T-helper 17 cell (primary cell): ENCODE results near the gene RGR. TPM values are rescaled to one million over a fixed set of nuclear protein-coding genes. Genes with fewer than 3 reads are reported as not detected.

Experiments used
- ATAC-seq: fragments of 150-1000 bp; cut with Tn5 transposase; 2 replicates; pipeline ENCODE4 v1.10.0; 2021; ENCODE audit warnings: mild to moderate bottlenecking, moderate library complexity
- DNase-seq, 3 donors: peaks; one replicate each; pipeline versions ENCODE4 v3.0.0 to v3.0.0-alpha.2; 2020 to 2021
- H3K9me3 ChIP-seq: one replicate; pipeline ENCODE4 v1.7.0; 2013; ENCODE audit warnings: low read length, mild to moderate bottlenecking; ENCODE audit not compliant: control insufficient read depth, poor library complexity, severe bottlenecking
- H3K27ac Mint-ChIP-seq: one replicate; pipeline ENCODE4 v1.8.0; 2022; ENCODE audit warnings: mild to moderate bottlenecking, moderate library complexity, mixed read lengths
- H3K27me3 Mint-ChIP-seq: one replicate; pipeline ENCODE4 v1.8.0; 2022; ENCODE audit warnings: mixed read lengths
- H3K36me3 Mint-ChIP-seq: one replicate; pipeline ENCODE4 v1.8.0; 2022; ENCODE audit warnings: low read depth, mixed read lengths
- H3K4me1 Mint-ChIP-seq: one replicate; pipeline ENCODE4 v1.8.0; 2022; ENCODE audit warnings: mild to moderate bottlenecking, mixed read lengths
- H3K4me3 Mint-ChIP-seq: one replicate; pipeline ENCODE4 v1.8.0; 2022; ENCODE audit warnings: mild to moderate bottlenecking, moderate library complexity, mixed read lengths
- total RNA-seq, 4 donors: library from RNA in 2 of 4; stranded (reverse) in 2 of 4; gene quantifications; one replicate each; pipeline ENCODE4 v1.2.3 and lab custom pipeline; 2022 to 2026

RGR gene
- total RNA-seq, 2 donors from 2014 or later: not detected

DNA sequence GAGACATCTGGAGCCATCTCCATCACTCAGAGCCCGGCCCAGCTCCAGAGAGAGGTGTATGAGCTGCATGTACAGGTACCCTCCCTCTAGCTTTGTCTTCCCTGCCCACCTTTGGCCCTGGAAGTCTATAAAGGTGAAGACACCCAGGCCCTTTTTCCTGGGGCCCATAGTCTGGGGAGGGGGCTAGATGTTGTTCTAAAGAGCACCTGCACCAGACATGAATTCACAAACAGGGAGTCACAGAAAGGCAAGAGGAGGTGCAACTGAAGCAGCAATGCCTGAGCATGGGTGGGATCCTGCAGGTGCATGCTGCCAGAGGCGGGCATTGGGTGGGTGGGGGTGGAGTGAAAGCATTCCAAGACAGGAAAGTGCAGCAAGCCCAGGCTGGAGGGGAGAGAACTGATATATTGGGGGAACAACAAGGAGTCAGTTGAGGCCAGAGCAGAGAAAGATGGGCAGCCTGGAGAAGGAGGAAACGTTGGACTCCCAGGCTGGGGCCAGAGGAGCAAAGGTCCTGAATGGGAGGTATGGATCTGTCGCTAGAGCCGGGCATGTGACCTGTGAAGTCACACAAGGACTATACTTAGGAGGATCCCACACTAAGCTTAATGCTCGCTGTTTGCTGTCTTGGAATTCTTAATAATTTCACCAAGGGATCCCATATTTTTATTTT, 38.9 kb upstream of the RGR start:
- no peak overlapping the region for H3K27ac Mint-ChIP-seq
- ATAC-seq (no peak), DNase-seq (no peak)
- no peak overlapping the region for H3K4me3 Mint-ChIP-seq
- H3K36me3 Mint-ChIP-seq: peaks cover 6% of the 10 kb centered on the region
- no peaks in the 10 kb centered on the region for H3K4me1 Mint-ChIP-seq
- H3K9me3 ChIP-seq: no peaks in the 10 kb centered on the region
- peaks cover 35% of the 10 kb centered on the region for H3K27me3 Mint-ChIP-seq

DNA sequence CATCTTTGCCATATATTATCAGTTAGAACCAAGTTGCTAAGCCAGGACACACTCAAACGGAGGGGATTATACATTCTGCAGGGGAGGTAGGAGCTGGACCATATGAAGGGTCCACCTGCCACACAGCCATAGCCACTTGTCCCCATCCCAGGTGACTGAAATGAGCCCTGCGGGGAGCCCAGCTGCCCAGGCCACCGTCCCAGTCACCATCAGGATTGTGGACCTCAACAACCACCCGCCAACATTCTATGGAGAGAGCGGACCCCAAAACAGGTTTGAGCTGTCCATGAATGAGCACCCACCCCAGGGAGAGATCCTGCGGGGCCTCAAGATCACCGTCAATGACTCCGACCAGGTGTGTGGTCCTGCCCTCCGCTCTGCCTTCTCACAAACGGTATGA, 36.8 kb upstream of the RGR start:
- DNase-seq (no peak), ATAC-seq (no peak)
- Mint-ChIP-seq H3K4me1 (no peaks in the 10 kb centered on the region), H3K27ac (no peak overlapping the region), H3K36me3 (peaks cover 8% of the 10 kb centered on the region), H3K4me3 (no peak overlapping the region), H3K27me3 (peaks cover 43% of the 10 kb centered on the region)
- no peaks in the 10 kb centered on the region for H3K9me3 ChIP-seq

DNA sequence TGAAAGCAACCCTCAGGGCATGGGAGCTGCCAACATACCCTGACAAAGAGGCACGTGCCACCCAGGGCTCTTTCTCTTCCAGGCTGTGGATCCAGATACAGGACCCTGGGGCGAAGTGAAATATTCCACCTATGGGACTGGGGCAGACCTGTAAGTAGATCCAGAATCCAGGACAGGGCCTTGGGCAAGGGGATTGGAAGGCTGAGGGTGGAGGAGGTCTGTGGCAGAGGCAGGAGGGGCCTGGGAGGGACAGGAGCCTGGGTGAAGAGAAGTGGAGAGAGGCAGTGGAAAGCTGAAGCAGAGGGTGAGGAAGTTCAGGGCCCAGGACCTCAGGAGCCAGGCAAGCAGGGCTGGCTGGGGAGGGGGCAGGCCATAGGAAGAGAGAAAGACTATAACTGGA, 33.3 kb upstream of the RGR start:
- Mint-ChIP-seq H3K4me3 (no peak overlapping the region), H3K27ac (no peak overlapping the region), H3K36me3 (peaks cover 8% of the 10 kb centered on the region), H3K27me3 (peaks cover 52% of the 10 kb centered on the region), H3K4me1 (peaks cover 5% of the 10 kb centered on the region)
- no peaks in the 10 kb centered on the region for H3K9me3 ChIP-seq
- DNase-seq: no peak
- no peak for ATAC-seq

DNA sequence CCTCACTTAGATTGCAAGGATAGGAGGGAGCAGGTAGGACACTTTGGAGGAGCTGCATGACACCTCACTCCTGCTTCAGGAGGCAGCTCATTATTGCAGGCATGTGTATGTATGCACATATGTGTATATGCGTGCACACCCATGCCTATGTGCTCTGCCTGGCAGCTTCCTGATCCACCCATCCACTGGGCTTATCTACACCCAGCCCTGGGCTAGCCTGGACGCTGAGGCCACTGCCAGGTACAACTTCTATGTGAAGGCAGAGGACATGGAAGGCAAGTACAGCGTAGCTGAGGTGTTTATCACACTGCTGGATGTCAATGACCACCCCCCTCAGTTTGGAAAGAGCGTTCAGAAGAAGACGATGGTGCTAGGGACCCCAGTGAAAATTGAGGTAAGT, 32.8 kb upstream of the RGR start:
- DNase-seq (no peak), ATAC-seq (no peak)
- H3K36me3 Mint-ChIP-seq: peaks cover 5% of the 10 kb centered on the region
- peaks cover 48% of the 10 kb centered on the region for H3K27me3 Mint-ChIP-seq
- H3K27ac Mint-ChIP-seq: no peak overlapping the region
- H3K4me1 Mint-ChIP-seq: peaks cover 5% of the 10 kb centered on the region
- H3K4me3 Mint-ChIP-seq: no peak overlapping the region
- H3K9me3 ChIP-seq: no peaks in the 10 kb centered on the region

DNA sequence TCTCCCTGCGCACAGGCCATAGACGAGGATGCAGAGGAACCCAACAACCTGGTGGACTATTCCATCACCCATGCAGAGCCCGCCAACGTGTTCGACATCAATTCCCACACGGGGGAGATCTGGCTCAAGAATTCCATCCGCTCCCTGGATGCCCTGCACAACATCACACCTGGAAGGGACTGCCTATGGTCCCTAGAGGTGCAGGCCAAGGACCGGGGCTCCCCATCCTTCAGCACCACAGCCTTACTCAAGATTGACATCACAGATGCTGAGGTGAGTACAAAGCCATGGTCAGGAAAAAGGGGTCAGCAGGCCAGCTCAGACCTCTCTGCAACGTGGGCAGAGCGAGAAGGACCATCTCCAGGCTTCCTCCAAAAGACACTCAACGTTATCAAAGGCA, 31.8 kb upstream of the RGR start:
- Mint-ChIP-seq H3K27me3 (peaks cover 37% of the 10 kb centered on the region), H3K4me1 (peaks cover 5% of the 10 kb centered on the region), H3K4me3 (no peak overlapping the region), H3K36me3 (peaks cover 2% of the 10 kb centered on the region), H3K27ac (no peak overlapping the region)
- H3K9me3 ChIP-seq: no peaks in the 10 kb centered on the region
- ATAC-seq (no peak), DNase-seq (no peak)

DNA sequence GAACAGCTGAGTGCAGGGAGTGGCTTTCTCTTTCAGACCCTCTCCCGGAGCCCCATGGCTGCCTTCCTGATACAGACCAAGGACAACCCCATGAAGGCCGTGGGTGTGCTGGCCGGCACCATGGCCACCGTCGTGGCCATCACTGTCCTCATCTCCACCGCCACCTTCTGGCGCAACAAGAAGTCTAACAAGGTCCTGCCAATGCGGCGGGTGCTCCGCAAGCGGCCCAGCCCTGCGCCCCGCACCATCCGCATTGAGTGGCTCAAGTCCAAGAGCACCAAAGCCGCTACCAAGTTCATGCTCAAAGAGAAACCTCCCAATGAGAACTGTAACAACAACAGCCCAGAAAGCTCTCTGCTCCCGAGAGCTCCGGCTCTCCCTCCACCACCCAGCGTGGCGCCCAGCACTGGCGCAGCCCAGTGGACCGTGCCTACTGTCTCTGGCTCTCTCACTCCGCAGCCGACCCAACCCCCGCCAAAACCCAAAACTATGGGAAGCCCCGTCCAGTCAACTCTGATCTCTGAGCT, 30.7 kb upstream of the RGR start:
- Mint-ChIP-seq H3K4me1 (peaks cover 5% of the 10 kb centered on the region), H3K36me3 (peaks cover 2% of the 10 kb centered on the region), H3K27ac (no peak overlapping the region), H3K4me3 (peak overlapping the region; percentile 31), H3K27me3 (peaks cover 27% of the 10 kb centered on the region)
- DNase-seq (no peak), ATAC-seq (no peak)
- no peaks in the 10 kb centered on the region for H3K9me3 ChIP-seq

DNA sequence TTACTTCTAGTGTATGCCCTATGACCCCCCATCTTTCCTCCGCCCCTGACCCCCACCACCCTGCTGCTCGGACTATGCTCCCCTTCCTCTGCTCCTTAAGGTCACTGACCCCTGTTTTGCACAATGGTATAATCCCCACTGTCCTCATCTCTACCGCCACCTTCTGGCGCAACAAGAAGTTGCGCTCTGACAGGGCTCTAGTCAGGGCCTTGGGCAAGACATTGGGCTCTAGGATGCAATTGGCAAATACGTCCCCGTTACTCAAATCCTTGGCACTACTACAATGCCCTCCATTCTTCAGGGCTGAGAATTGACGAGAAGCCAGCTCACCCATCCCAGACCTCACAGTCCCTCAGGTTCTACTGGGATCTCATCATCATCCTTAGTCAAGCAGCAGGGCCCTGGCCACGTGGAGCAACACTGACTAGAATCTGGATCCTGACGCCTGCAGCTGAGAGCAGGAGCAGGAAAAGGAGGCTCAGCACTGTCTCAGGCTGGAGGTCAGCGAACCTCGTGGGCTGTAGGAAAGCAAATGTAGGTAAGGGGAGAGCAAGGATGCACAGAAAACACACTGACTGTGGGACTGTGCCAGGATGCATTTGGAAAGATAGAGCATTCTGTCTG, 30.1 kb upstream of the RGR start:
- ATAC-seq (peak; percentile 71), DNase-seq (peak in 1 of 3 donors; percentile 17)
- Mint-ChIP-seq H3K36me3 (peaks cover 2% of the 10 kb centered on the region), H3K27me3 (peaks cover 26% of the 10 kb centered on the region), H3K27ac (no peak overlapping the region), H3K4me3 (no peak overlapping the region), H3K4me1 (peaks cover 5% of the 10 kb centered on the region)
- no peaks in the 10 kb centered on the region for H3K9me3 ChIP-seq

DNA sequence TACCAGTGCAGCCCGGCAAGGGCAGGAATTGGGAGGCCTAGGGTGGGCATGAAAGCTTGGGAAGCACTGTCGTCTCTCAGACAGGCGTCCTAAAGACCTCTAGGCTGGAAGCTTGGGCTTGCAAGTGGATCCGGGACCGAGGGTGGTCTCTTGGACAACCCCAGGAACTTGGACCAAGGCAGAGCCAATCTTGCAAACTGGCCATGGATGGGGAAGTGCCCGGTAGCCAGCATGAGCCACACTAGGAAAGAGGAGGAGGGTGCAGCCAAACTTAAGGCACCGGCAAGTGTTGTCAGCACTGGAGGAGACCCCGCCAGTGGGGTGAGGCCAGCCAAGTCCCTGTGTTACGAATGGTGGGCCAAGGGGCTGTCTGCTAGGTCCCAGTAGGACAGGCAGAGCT, 28.0 kb upstream of the RGR start:
- ATAC-seq: no peak
- no peak overlapping the region for H3K27ac Mint-ChIP-seq
- H3K4me3 Mint-ChIP-seq: no peak overlapping the region
- H3K36me3 Mint-ChIP-seq: no peaks in the 10 kb centered on the region
- no peak for DNase-seq
- H3K27me3 Mint-ChIP-seq: peaks cover 30% of the 10 kb centered on the region
- H3K4me1 Mint-ChIP-seq: peaks cover 5% of the 10 kb centered on the region
- no peaks in the 10 kb centered on the region for H3K9me3 ChIP-seq

DNA sequence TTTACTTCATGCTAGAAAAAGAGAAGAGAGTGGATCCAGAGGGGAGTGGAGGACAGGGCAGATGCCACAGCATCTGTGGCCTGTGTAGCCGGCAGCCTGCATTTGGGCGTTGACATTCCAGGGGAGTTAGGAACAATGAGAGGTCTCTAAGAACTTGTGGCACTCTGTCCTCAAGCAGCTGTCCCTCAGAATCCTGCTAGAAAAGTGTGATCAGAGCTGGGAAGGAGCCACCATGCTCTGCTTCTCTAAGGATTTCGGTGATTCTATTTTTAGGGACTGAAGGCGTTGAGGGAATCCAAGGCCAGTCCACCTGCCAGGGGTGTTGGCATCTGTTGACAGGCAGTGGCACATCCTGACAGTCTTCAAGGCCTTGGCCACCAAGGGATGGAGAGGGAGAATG, 27.1 kb upstream of the RGR start:
- peaks cover 5% of the 10 kb centered on the region for H3K4me1 Mint-ChIP-seq
- H3K9me3 ChIP-seq: no peaks in the 10 kb centered on the region
- H3K27me3 Mint-ChIP-seq: peaks cover 27% of the 10 kb centered on the region
- no peak overlapping the region for H3K27ac Mint-ChIP-seq
- no peaks in the 10 kb centered on the region for H3K36me3 Mint-ChIP-seq
- no peak overlapping the region for H3K4me3 Mint-ChIP-seq
- no peak for DNase-seq
- no peak for ATAC-seq

DNA sequence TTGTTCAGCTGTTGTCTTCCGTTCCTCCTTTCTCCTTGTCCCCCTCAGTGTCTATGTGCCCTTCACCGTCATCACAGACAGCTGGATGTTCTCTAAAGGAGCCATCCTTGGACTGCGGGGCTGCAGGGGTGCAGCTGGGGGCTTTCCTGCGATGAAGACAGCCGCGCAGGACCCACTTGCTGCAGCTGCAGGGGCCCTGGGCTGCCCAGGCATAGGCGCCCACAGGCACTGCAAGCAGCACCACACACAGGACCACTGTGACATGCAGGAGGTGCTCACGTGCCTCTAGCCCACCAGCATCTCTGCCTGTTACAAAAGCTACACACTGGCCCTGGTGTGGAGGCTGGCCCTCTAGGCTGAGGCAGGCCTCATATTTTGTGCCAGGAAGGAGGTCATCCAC, 22.9 kb upstream of the RGR start:
- H3K36me3 Mint-ChIP-seq: no peaks in the 10 kb centered on the region
- H3K4me3 Mint-ChIP-seq: no peak overlapping the region
- H3K27ac Mint-ChIP-seq: no peak overlapping the region
- H3K9me3 ChIP-seq: no peaks in the 10 kb centered on the region
- peaks cover 30% of the 10 kb centered on the region for H3K27me3 Mint-ChIP-seq
- no peaks in the 10 kb centered on the region for H3K4me1 Mint-ChIP-seq
- DNase-seq (no peak), ATAC-seq (no peak)

DNA sequence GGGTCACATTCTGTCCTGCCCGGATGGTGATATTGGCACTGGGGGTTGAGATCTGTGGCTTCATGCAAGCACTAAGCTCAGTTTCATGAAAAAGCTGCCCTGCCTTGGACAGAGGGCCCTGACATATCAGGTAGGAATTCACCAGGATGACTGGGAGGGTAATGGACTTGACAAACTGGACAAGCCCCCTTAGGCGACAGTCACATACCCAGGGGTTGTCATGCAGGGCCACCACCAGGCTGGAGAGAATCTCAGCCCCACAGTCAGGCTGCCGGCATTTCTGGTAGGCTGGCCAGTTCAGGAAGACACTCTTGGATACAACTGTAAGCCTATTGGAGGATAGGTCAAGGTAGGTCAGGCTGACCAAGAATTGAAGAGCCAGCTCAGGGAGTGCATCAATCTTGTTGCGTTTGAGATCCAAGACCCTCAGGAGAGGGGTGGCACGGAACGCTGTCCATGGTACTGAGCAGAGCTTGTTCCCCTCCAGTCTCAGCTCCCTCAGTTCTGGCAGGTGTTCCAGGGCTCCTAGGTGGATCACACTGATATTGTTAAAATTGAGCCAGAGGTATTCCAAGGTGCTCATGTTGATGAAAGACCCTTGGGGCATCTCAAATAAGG, 20.3 kb upstream of the RGR start:
- H3K4me1 Mint-ChIP-seq: no peaks in the 10 kb centered on the region
- no peaks in the 10 kb centered on the region for H3K36me3 Mint-ChIP-seq
- no peak overlapping the region for H3K27ac Mint-ChIP-seq
- peaks cover 51% of the 10 kb centered on the region for H3K27me3 Mint-ChIP-seq
- no peak overlapping the region for H3K4me3 Mint-ChIP-seq
- H3K9me3 ChIP-seq: no peaks in the 10 kb centered on the region
- no peak for DNase-seq
- ATAC-seq: no peak

DNA sequence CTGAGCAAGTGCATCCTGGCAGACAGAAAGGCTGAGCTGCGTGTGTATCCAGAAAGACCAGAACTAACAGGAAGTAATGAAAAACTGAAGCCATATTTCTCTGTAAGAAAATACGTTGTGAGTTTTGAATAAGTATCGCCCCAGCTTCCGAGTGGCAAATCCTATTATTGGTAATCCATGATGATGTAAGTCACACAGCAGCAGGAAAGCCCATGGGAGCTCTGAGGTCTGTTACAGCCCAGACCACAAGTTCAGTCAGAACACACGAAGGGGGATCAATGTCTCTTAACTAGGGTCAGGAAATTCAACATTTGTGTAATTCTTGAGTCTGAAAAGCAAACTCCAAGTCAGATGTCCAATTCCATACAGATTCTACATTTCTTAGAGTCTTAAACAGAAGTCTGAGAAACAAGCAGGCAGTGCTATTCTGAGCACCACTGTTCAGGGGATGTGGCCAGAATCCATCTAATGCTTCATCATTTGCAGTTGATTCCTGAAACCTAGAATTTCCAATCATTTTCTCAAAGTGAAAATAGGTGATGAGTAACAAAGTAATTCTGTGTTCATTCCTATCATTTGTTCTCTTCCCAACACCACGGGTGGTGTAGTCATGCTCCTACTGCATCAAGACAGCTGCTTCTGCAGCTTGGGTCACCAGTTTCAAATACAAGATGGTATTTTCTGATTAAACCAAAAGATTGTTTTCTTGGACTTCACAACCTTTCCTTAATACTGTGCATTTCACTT, 19.3 kb upstream of the RGR start, which contains the start of gene LRIT2:
TSS of gene LRIT2 (minus strand) at position 118 of the 747 bp plus-strand sequence. CDS start at position 94, 24 bp downstream.
- H3K4me1 Mint-ChIP-seq: no peaks in the 10 kb centered on the region
- no peak within 1 kb of the TSS for H3K27ac Mint-ChIP-seq
- H3K4me3 Mint-ChIP-seq: no peak within 1 kb of the TSS
- H3K9me3 ChIP-seq: no peaks in the 10 kb centered on the region
- peaks cover 50% of the 10 kb centered on the region for H3K27me3 Mint-ChIP-seq
- no peaks in the 10 kb centered on the region for H3K36me3 Mint-ChIP-seq
- ATAC-seq (no peak), DNase-seq (no peak)

DNA sequence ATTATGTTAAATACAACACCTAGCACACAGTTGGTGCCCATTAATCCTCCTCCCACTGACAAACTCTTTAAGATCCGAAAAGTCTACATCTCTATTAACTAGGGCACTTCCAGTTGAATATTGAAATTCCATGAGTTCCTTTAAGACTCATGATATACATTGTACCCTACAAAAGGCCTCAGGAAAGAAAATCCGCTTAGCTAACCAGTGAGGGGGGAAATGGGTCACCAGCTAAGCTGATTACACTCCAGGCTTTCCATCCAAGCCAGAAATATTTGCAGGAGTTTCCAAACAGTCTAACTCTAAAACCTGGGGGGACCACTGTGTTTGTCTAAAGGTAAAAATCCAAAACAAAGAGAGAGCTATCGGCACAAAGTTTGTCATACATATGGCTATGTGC, 18.2 kb upstream of the RGR start:
- DNase-seq (no peak), ATAC-seq (no peak)
- H3K4me3 Mint-ChIP-seq: no peak overlapping the region
- H3K27ac Mint-ChIP-seq: no peak overlapping the region
- H3K9me3 ChIP-seq: no peaks in the 10 kb centered on the region
- H3K4me1 Mint-ChIP-seq: no peaks in the 10 kb centered on the region
- peaks cover 44% of the 10 kb centered on the region for H3K27me3 Mint-ChIP-seq
- H3K36me3 Mint-ChIP-seq: no peaks in the 10 kb centered on the region
